Heart left ventricle (tissue), 16 donors: ENCODE measurements around the gene IQCC. TPM values are rescaled to one million over a fixed set of nuclear protein-coding genes. Genes with fewer than 3 reads are reported as not detected.

Experiments used
- ATAC-seq, 4 donors: fragments of 200-7000 bp; cut with Tn5 transposase; one replicate each; pipeline ENCODE4 v1.9.1; 2020 to 2022; ENCODE audit warnings: moderate library complexity in 4 of 4, mild to moderate bottlenecking in 3 of 4, moderate number of reproducible peaks in 1 of 4
- DNase-seq, 5 donors: peaks; one replicate each; pipeline ENCODE4 v3.0.0-alpha.2; 2020
- H3K27ac ChIP-seq, 12 donors: fragments of 200-600 bp; sonication (generic) in 4 of 12; one replicate each; pipeline versions ENCODE4 v1.5.0 to v1.8.0; 2016 to 2022; ENCODE audit warnings: mild to moderate bottlenecking in 2 of 12
- H3K27me3 ChIP-seq, 9 donors: fragments of 200-600 bp; sonication (generic) in 2 of 9; one replicate each; pipeline versions ENCODE4 v1.5.1 to v1.8.0; 2016 to 2022; ENCODE audit warnings: mild to moderate bottlenecking in 3 of 9
- H3K36me3 ChIP-seq, 9 donors: fragments of 200-600 bp; sonication (generic) in 2 of 9; one replicate each; pipeline versions ENCODE4 v1.5.0 to v1.8.0; 2018 to 2022; ENCODE audit warnings: mild to moderate bottlenecking in 2 of 9
- H3K4me1 ChIP-seq, 12 donors: fragments of 200-600 bp; sonication (generic) in 4 of 12; one replicate each; pipeline versions ENCODE4 v1.5.0 to v1.8.0; 2016 to 2022; ENCODE audit warnings: mild to moderate bottlenecking in 3 of 12
- H3K4me3 ChIP-seq, 12 donors: fragments of 200-600 bp; sonication (generic) in 4 of 12; one replicate each; pipeline versions ENCODE4 v1.5.0 to v1.8.0; 2017 to 2022; ENCODE audit warnings: mild to moderate bottlenecking in 9 of 12, moderate library complexity in 4 of 12
- H3K9me3 ChIP-seq, 12 donors: fragments of 200-600 bp; sonication (generic) in 4 of 12; one replicate each; pipeline versions ENCODE4 v1.5.0 to v1.8.0; 2016 to 2022; ENCODE audit warnings: mild to moderate bottlenecking in 1 of 12
- CTCF ChIP-seq, 12 donors: fragments of 200-600 bp; sonication (generic) in 4 of 12; IDR thresholded peaks; one replicate each; pipeline versions ENCODE4 v1.5.0 to v1.8.0; 2018 to 2022; ENCODE audit warnings: antibody characterized with exemption in 12 of 12, mild to moderate bottlenecking in 5 of 12
- POLR2A ChIP-seq, 2 donors: fragments of 450-650 bp; IDR thresholded peaks; one replicate each; pipeline ENCODE4 v1.6.1; 2017; ENCODE audit warnings: antibody characterized with exemption in 2 of 2, mild to moderate bottlenecking in 2 of 2, moderate library complexity in 2 of 2
- WGBS, 4 donors: extraction: QIAGEN DNeasy Blood & Tissue Kit in 2 of 4; methylation state at CpG; one replicate each; pipeline versions ENCODE4 v1.1.5 to v1.1.7; 2013 to 2018; 5-methylcytosine and 5-hydroxymethylcytosine counted together
- intact Hi-C, 10 donors: fragments of 100-400 bp; cut with DNase I; formaldehyde crosslinking; loops; one replicate each; pipeline versions ENCODE4 v1.11.1 to v1.14.2; 2022
- polyA plus RNA-seq, 2 donors: library from polyadenylated mRNA; stranded (reverse); fragments of 200-250 nt; gene quantifications; one replicate each; pipeline ENCODE4 v1.2.3, GENCODE V29; 2013
- total RNA-seq, 9 donors: library from RNA; depleted of rRNA in 2 of 9; stranded (reverse); fragments of >200 nt in 2 of 9; fragmentation: NEBNext Ultra II Directional in 3 of 9; extraction: Animal tissue kit (Norgen Biotek cat#: 25700) in 3 of 9; gene quantifications; one replicate each; pipeline versions ENCODE4 v1.1.0 to v1.2.4, GENCODE V29; 2016 to 2023
- donor health status: ischemic (EF 13 %, LVEDD 7.1; RV severe dilation, severe dysfunction).
- donor health status: healthy with polysubstance abuse.
- donor health status: DM: no; HTN: yes; CAD: no.
- donor health status: DM: no; HTN: no; CAD: no.
- donor health status: ischemic (EF 25% LVEDD 6.9; RV normal size, moderate dysfunction).
- donor health status: ischemic (EF 25% LVEDD 5.7; RV mildly dilated, moderate dysfunction).
- donor health status: healthy.
- donor health status: DM: yes; HTN: yes; CAD: no.
- donor health status: ischemic (EF 35%, LVEDD 5.7; RV mildly dilated, moderate dysfunction).
- donor health status: nonischemic (EF 11% LVEDD 7.7; RV severe dilation, severe dysfunction).
- donor health status: DM: yes; HTN: yes; CAD: no.
- donor health status: PGD.
- donor health status: ischemic (EF 29% LVEDD 5.4; RV normal size, mild dysfunction).
- donor health status: nonischemic (EF 23%, LVEDD 6.1; RV moderate dilation, normal function).

Gene IQCC
- total and polyA plus RNA-seq, 11 donors, result 0.56 to 1.9 (median 0.75) TPM

GRCh38 chr1:32179443-32180185, 25.9 kb upstream of the IQCC start, which contains the start of gene TXLNA:
TXLNA (plus strand) TSS chr1:32179675; CDS start chr1:32180346, 671 bp downstream.
- Histone ChIP-seq H3K4me3 (peak within 1 kb of the TSS; percentile 30 to 81 (median 69)), H3K36me3 (peaks cover 0 to 40% (median 35%) of the 10 kb centered on the region in 9 donors), H3K27me3 (no peaks in the 10 kb centered on the region), H3K9me3 (no peaks in the 10 kb centered on the region), H3K27ac (peak within 1 kb of the TSS; percentile 80 to 99 (median 94)), H3K4me1 (peaks cover 4 to 54% (median 38%) of the 10 kb centered on the region in 12 donors)
- ATAC-seq, result peak; percentile 95 to 97 (median 96)
- intact Hi-C loops, result loop anchor here in 2 of 10 donors (2.0 kb wide), 2 partner anchors 21 to 71 kb away; partner anchors contain the start of genes CCDC28B (in 1 of the 2) and KPNA6 (in 1 of the 2)
- WGBS, 4 donors, result 0 to 1% (median 0%) methylated on average over 27 to 79 of the region's 79 CpGs
- TF ChIP-seq CTCF (IDR thresholded peaks at IDR 0.05) (peak in 6 of 12 donors; percentile 7 to 32 (median 18)), POLR2A (IDR thresholded peaks at IDR 0.05) (peak in 1 of 2 donors; percentile 50)
- peak; percentile 96 to 98 (median 96) for DNase-seq

- no peaks in the 10 kb centered on the region for H3K9me3 ChIP-seq
- 6 to 10% (median 7%) methylated on average over 24 to 36 of the region's 36 CpGs for WGBS, 4 donors
- intact Hi-C loops, result loop anchor here in 1 of 10 donors (2.0 kb wide), 1 partner anchor 20 kb away; the partner anchor contains the start of gene CCDC28B
These were observed 25.0 kb upstream of the IQCC start for GRCh38 chr1:32180186-32181060.

GRCh38 chr1:32181065-32181464, 24.4 kb upstream of the IQCC start:
- Histone ChIP-seq H3K9me3 (no peaks in the 10 kb centered on the region), H3K4me3 (peak overlapping the region in 11 of 12 donors; percentile 30 to 81 (median 71)), H3K4me1 (peaks cover 4 to 64% (median 44%) of the 10 kb centered on the region in 12 donors), H3K27me3 (no peaks in the 10 kb centered on the region), H3K36me3 (peaks cover 0 to 51% (median 49%) of the 10 kb centered on the region in 9 donors), H3K27ac (peak overlapping the region in 8 of 12 donors; percentile 90 to 99 (median 94))
- TF ChIP-seq POLR2A (IDR thresholded peaks at IDR 0.05) (no peak), CTCF (IDR thresholded peaks at IDR 0.05) (no peak)
- 73 to 82% (median 77%) methylated on average over 9 of the region's 9 CpGs for WGBS, 4 donors
- no peak for ATAC-seq
- DNase-seq, result no peak
- intact Hi-C loops, result loop anchor here in 1 of 10 donors (2.0 kb wide), 1 partner anchor 20 kb away; the partner anchor contains the start of gene CCDC28B

More at GRCh38 chr1:32180186-32181060, 25.0 kb upstream of the IQCC start:
- DNase-seq (peak; percentile 54 to 80 (median 67)), ATAC-seq (peak in 3 of 4 donors; percentile 31 to 53 (median 42))
- TF ChIP-seq POLR2A (IDR thresholded peaks at IDR 0.05) (no peak), CTCF (IDR thresholded peaks at IDR 0.05) (no peak)
- H3K27me3 ChIP-seq, result no peaks in the 10 kb centered on the region
- peak overlapping the region; percentile 30 to 81 (median 69) for H3K4me3 ChIP-seq
- peaks cover 4 to 59% (median 44%) of the 10 kb centered on the region in 12 donors for H3K4me1 ChIP-seq
- peak overlapping the region; percentile 80 to 99 (median 94) for H3K27ac ChIP-seq
- peaks cover 0 to 45% (median 43%) of the 10 kb centered on the region in 9 donors for H3K36me3 ChIP-seq
